Stomach (tissue), 9 donors: ENCODE measurements around the gene MAN1A1. TPM values are rescaled to one million over a fixed set of nuclear protein-coding genes. Genes with fewer than 3 reads are reported as not detected.

Source experiments
- DNase-seq, 2 donors: peaks; one replicate each; pipeline versions ENCODE4 v3.0.0 to v3.0.0-alpha.2; 2013 to 2019
- H3K27ac ChIP-seq, 5 donors: fragments of 200-600 bp in 4 of 5; sonication (generic) in 4 of 5; one replicate each; pipeline ENCODE4 v1.5.1; 2013 to 2019; ENCODE audit warnings: mild to moderate bottlenecking in 1 of 5, moderate library complexity in 1 of 5
- H3K27me3 ChIP-seq, 3 donors: fragments of 200-600 bp; sonication (generic); one replicate each; pipeline ENCODE4 v1.5.1; 2017 to 2019; ENCODE audit warnings: mixed run types in 1 of 3
- H3K36me3 ChIP-seq, 4 donors: fragments of 200-600 bp; sonication (generic); 1 replicate in 3 of 4; 2 replicates in 1 of 4; pipeline ENCODE4 v1.5.1; 2016 to 2019
- H3K4me1 ChIP-seq, 4 donors: fragments of 200-600 bp; sonication (generic); one replicate each; pipeline ENCODE4 v1.5.1; 2016 to 2019
- H3K4me3 ChIP-seq, 4 donors: fragments of 200-600 bp; sonication (generic) in 3 of 4; one replicate each; pipeline ENCODE4 v1.5.1; 2016 to 2019; ENCODE audit warnings: mild to moderate bottlenecking in 1 of 4
- H3K9me3 ChIP-seq, 4 donors: fragments of 200-600 bp; sonication (generic); one replicate each; pipeline ENCODE4 v1.5.1; 2016 to 2019
- EP300 ChIP-seq: sonication (generic); formaldehyde crosslinking; IDR thresholded peaks from one replicate; pipeline ENCODE4 v1.6.1; 2017; ENCODE audit warnings: antibody characterized with exemption
- POLR2A ChIP-seq, 4 donors: fragments of 450-650 bp; IDR thresholded peaks; one replicate each; pipeline ENCODE4 v1.6.1; 2016; ENCODE audit warnings: antibody characterized with exemption in 4 of 4, control low read depth in 2 of 4, mild to moderate bottlenecking in 1 of 4, moderate library complexity in 1 of 4
- POLR2AphosphoS5 ChIP-seq, 3 donors: sonication (generic); formaldehyde crosslinking; IDR thresholded peaks; one replicate each; pipeline ENCODE4 v1.6.1; 2016; ENCODE audit warnings: antibody characterized with exemption in 3 of 3
- WGBS, 5 donors: extraction: QIAGEN DNeasy Blood & Tissue Kit in 3 of 5; methylation state at CpG; one replicate each; pipeline versions ENCODE4 v1.1.5 to v1.1.7; 2013 to 2018; 5-methylcytosine and 5-hydroxymethylcytosine counted together
- intact Hi-C: fragments of 100-400 bp; cut with DNase I; formaldehyde crosslinking; loops from one replicate; pipeline ENCODE4 v1.15.1; 2023; ENCODE audit warnings: low total_unique reads
- polyA plus RNA-seq, 3 donors: library from polyadenylated mRNA; stranded (reverse); fragments of 200-250 nt; gene quantifications; one replicate each; pipeline ENCODE4 v1.2.3, GENCODE V29; 2013
- total RNA-seq, 5 donors: library from RNA; depleted of rRNA; stranded (reverse); fragments of >200 nt; gene quantifications; one replicate each; pipeline versions ENCODE4 v1.1.0 to v1.2.3, GENCODE V29; 2014 to 2016
- TF ChIP-seq, protein P1 (sequence below), 7 experiments: fragments of 450-650 bp in 4 of 7; fragments of 200-600 bp in 3 of 7; sonication (generic) in 3 of 7; IDR thresholded peaks; one replicate each; pipeline ENCODE4 v1.5.1; 2016 to 2019; ENCODE audit warnings: antibody characterized with exemption in 7 of 7, control low read depth in 2 of 7, mild to moderate bottlenecking in 1 of 7
- donor health status: healthy with polysubstance abuse.
- donor health status: Bipolar disorder and iron deficiency.
- donor health status: healthy.

The MAN1A1 gene
- total and polyA plus RNA-seq, 8 donors = 8.0 to 132 (median 47.9) TPM

DNA sequence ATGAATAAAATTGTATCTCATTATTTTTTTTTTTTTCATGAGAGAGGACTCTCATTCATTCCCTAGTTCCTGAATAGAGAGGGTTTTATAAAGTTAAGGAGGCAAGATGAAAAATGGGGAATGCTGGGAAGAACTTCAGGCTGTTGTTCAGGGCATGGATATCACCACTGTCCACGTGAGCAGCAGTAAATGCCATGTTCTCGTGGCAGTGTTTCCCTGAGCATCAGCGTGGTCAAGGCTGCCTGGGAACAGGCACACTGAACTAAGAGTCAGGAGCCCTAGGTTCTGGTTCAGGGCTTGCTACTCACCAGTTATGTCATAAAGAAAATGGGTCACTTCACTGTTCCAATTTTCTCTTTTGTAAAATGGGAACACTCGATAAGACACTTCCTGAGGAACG is 93.2 kb downstream of the MAN1A1 start:
- no peak overlapping the region for H3K27ac ChIP-seq
- intact Hi-C loops = no loop called here
- no peak for DNase-seq
- H3K9me3 ChIP-seq = no peaks in the 10 kb centered on the region
- H3K36me3 ChIP-seq = no peaks in the 10 kb centered on the region
- peaks cover 0 to 13% (median 4%) of the 10 kb centered on the region in 4 donors for H3K4me1 ChIP-seq
- no peaks in the 10 kb centered on the region for H3K27me3 ChIP-seq
- WGBS, 5 donors = 90 to 96% (median 92%) methylated on average over 5 of the region's 5 CpGs
- TF ChIP-seq EP300 (no peak), POLR2A (IDR thresholded peaks at IDR 0.05) (no peak), POLR2AphosphoS5 (IDR thresholded peaks at IDR 0.05) (no peak)
- TF ChIP-seq, protein P1, sequence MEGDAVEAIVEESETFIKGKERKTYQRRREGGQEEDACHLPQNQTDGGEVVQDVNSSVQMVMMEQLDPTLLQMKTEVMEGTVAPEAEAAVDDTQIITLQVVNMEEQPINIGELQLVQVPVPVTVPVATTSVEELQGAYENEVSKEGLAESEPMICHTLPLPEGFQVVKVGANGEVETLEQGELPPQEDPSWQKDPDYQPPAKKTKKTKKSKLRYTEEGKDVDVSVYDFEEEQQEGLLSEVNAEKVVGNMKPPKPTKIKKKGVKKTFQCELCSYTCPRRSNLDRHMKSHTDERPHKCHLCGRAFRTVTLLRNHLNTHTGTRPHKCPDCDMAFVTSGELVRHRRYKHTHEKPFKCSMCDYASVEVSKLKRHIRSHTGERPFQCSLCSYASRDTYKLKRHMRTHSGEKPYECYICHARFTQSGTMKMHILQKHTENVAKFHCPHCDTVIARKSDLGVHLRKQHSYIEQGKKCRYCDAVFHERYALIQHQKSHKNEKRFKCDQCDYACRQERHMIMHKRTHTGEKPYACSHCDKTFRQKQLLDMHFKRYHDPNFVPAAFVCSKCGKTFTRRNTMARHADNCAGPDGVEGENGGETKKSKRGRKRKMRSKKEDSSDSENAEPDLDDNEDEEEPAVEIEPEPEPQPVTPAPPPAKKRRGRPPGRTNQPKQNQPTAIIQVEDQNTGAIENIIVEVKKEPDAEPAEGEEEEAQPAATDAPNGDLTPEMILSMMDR (IDR thresholded peaks at IDR 0.05) = no peak
- no peak overlapping the region for H3K4me3 ChIP-seq

DNA sequence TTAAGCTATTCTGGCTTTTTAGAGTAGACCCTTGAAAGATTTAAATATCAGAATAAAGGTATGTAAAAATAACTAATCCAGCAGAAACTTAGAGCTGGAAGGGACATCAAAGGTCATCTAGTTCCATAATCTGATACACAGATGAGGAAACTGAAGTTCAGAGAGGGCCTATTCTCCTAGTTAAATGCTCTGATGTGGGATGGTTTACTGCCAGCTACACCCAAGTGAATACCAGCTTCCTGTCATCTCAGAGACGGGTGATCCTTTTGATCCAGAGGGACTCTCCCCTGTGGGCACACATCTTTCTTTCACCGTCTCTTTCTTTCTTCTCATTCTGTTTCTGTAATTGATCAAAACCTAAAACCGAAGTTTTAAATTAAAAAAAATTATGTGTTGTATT is 94.1 kb downstream of the MAN1A1 start:
- no peaks in the 10 kb centered on the region for H3K27me3 ChIP-seq
- H3K27ac ChIP-seq = no peak overlapping the region
- TF ChIP-seq POLR2A (IDR thresholded peaks at IDR 0.05) (no peak), POLR2AphosphoS5 (IDR thresholded peaks at IDR 0.05) (no peak), EP300 (no peak)
- TF ChIP-seq, protein P1 (IDR thresholded peaks at IDR 0.05) = no peak
- WGBS, 5 donors = 94 to 98% (median 97%) methylated on average over 3 of the region's 3 CpGs
- no peaks in the 10 kb centered on the region for H3K36me3 ChIP-seq
- no peak overlapping the region for H3K4me3 ChIP-seq
- intact Hi-C loops = no loop called here
- no peaks in the 10 kb centered on the region for H3K9me3 ChIP-seq
- H3K4me1 ChIP-seq = peaks cover 0 to 9% (median 3%) of the 10 kb centered on the region in 4 donors
- no peak for DNase-seq

DNA sequence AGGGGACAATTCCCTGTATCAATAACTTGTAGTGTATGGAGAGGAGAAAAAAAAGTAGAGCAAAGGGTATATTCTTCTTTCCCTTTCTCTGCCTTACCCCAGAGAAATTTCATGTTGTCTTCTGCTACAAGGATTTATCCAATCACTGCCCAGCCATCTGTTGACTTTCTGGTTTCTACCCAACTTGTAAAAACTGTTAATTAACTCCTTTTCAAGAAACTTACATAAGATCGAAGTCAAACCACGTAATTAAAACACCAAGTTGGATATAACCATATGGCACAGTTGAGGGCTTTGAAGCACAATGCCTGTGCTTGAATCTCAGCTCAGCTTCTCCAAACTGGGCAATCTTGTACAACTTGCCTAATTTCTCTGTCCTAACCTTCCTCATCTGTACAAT is 99.5 kb downstream of the MAN1A1 start:
- Histone ChIP-seq H3K9me3 (no peaks in the 10 kb centered on the region), H3K4me1 (no peaks in the 10 kb centered on the region), H3K27ac (no peak overlapping the region), H3K27me3 (no peaks in the 10 kb centered on the region), H3K36me3 (peaks cover 0 to 23% (median 23%) of the 10 kb centered on the region in 4 donors), H3K4me3 (no peak overlapping the region)
- intact Hi-C loops = no loop called here
- 95 to 97% (median 95%) methylated on average over 2 of the region's 2 CpGs for WGBS, 5 donors
- TF ChIP-seq EP300 = no peak
- no peak for DNase-seq

DNA sequence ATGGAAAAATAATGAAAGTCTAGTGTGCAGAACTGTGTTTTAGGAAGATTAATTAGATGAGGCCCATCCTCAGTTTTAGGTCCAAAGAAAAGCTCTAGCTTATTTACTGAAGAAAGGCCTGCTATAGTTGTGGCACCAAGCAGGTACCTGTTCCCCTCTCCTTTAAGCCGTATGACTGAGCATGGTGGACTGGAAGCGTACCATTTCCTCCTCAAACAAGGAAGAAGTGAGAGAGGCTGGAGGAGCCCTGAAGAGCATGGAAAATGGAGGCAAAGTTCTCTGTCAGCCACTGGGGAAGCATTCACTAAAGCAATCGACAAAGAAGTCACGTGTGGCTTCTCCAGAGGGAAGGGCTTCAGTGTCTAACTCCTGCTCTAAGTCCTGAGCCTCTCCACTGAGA is 100.2 kb downstream of the MAN1A1 start:
- H3K27me3 ChIP-seq = no peaks in the 10 kb centered on the region
- intact Hi-C loops = no loop called here
- 96 to 99% (median 97%) methylated on average over 4 of the region's 4 CpGs for WGBS, 5 donors

DNA sequence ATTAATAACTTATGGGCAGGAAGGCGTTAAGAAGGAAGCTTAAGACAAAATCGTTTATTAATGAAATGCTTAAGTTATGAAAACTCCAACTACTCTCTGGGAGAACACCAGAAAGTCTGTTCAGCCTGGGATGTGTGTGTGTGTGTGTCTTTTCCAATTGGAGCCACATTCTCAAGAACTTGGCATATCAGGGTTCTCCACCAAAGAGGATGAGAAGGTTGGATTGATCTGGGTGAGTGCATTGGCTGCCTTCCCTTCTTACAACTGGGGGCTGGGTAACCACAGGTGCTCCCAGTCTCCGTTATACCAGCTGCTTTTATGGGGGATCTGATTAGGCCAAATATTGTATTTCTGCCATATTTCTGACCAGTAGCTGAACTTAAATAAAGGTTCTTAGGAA is 102.1 kb downstream of the MAN1A1 start:
- no peaks in the 10 kb centered on the region for H3K27me3 ChIP-seq
- TF ChIP-seq, protein P1 (IDR thresholded peaks at IDR 0.05) = no peak
- TF ChIP-seq POLR2AphosphoS5 (IDR thresholded peaks at IDR 0.05) (no peak), POLR2A (IDR thresholded peaks at IDR 0.05) (no peak), EP300 (no peak)
- H3K4me3 ChIP-seq = no peak overlapping the region
- H3K27ac ChIP-seq = no peak overlapping the region
- no peaks in the 10 kb centered on the region for H3K4me1 ChIP-seq
- WGBS, 5 donors = 83 to 90% (median 89%) methylated on average over 3 of the region's 3 CpGs
- intact Hi-C loops = no loop called here
- no peak for DNase-seq
- H3K9me3 ChIP-seq = no peaks in the 10 kb centered on the region
- H3K36me3 ChIP-seq = peaks cover 0 to 23% (median 23%) of the 10 kb centered on the region in 4 donors

More for the DNA sequence above, 100.2 kb downstream of the MAN1A1 start:
- TF ChIP-seq POLR2A (IDR thresholded peaks at IDR 0.05) (no peak), EP300 (no peak), POLR2AphosphoS5 (IDR thresholded peaks at IDR 0.05) (no peak)
- TF ChIP-seq, protein P1 (IDR thresholded peaks at IDR 0.05) = no peak
- no peak for DNase-seq
- H3K9me3 ChIP-seq = no peaks in the 10 kb centered on the region
- H3K27ac ChIP-seq = no peak overlapping the region
- no peaks in the 10 kb centered on the region for H3K4me1 ChIP-seq
- no peak overlapping the region for H3K4me3 ChIP-seq
- H3K36me3 ChIP-seq = peaks cover 0 to 23% (median 23%) of the 10 kb centered on the region in 4 donors
